T-cell (primary cell): ENCODE data around the gene ZNRF3. TPM values are rescaled to one million over a fixed set of nuclear protein-coding genes. Genes with fewer than 3 reads are reported as not detected.

ENCODE experiments used
- ATAC-seq, 4 experiments: fragments of 200-7000 bp in 3 of 4; fragments of 150-1000 bp in 1 of 4; cut with Tn5 transposase; replicated peaks in 1 of 4; 1 replicate in 3 of 4; 2 replicates in 1 of 4; pipeline ENCODE4 v1.10.0; 2021; ENCODE audit warnings: moderate library complexity in 3 of 4, mild to moderate bottlenecking in 2 of 4, moderate number of reproducible peaks in 1 of 4
- CTCF ChIA-PET, 2 donors: fragments of 300-600 bp; sonication (Branson Sonifier 250); formaldehyde crosslinking; loops; one replicate each; lab custom pipeline; 2022; ENCODE audit warnings: antibody characterized with exemption in 2 of 2; lab: Charles Lee
- POLR2A ChIA-PET, 2 donors: fragments of 300-600 bp; sonication (Branson Sonifier 250); formaldehyde crosslinking; loops; one replicate each; lab custom pipeline; 2022; ENCODE audit warnings: antibody characterized with exemption in 2 of 2; lab: Charles Lee
- DNase-seq, 35 experiments: peaks; one replicate each; pipeline versions ENCODE4 v3.0.0 to v3.0.0-alpha.2; 2013 to 2023
- H3K27ac ChIP-seq: one replicate; pipeline ENCODE4 v1.5.1; 2013; ENCODE audit warnings: low read length
- H3K27me3 ChIP-seq, 2 experiments: replicated peaks in 1 of 2; 1 replicate in 1 of 2; 2 replicates in 1 of 2; pipeline versions ENCODE4 v1.6.1 to v1.7.0; 2013; ENCODE audit warnings: low read length in 1 of 2, mixed read lengths in 1 of 2; ENCODE audit not compliant: control insufficient read depth in 2 of 2, insufficient read depth in 2 of 2; ENCODE audit errors: extremely low read depth in 1 of 2
- H3K36me3 ChIP-seq, 2 donors: 1 replicate in 1 of 2; 2 replicates in 1 of 2; pipeline versions ENCODE4 v1.6.1 to v1.7.0; 2013; ENCODE audit warnings: low read length in 1 of 2; ENCODE audit not compliant: control insufficient read depth in 2 of 2, insufficient read depth in 1 of 2; ENCODE audit errors: extremely low read depth in 1 of 2
- H3K4me1 ChIP-seq, 2 experiments: 1 replicate in 1 of 2; 2 replicates in 1 of 2; pipeline versions ENCODE4 v1.6.1 to v1.7.0; 2013; ENCODE audit warnings: low read length in 2 of 2, mixed read lengths in 1 of 2; ENCODE audit not compliant: insufficient read depth in 2 of 2, control insufficient read depth in 1 of 2; ENCODE audit errors: extremely low read depth in 1 of 2
- H3K4me3 ChIP-seq, 2 donors: 1 replicate in 1 of 2; 2 replicates in 1 of 2; pipeline versions ENCODE4 v1.5.1 to v1.7.0; 2013; ENCODE audit warnings: mild to moderate bottlenecking in 2 of 2, low read length in 1 of 2, moderate library complexity in 1 of 2; ENCODE audit not compliant: control insufficient read depth in 1 of 2; ENCODE audit errors: extremely low read depth in 1 of 2
- H3K9me3 ChIP-seq: 2 replicates; pipeline ENCODE4 v1.7.0; 2013
- H3K27ac Mint-ChIP-seq, 2 donors: one replicate each; pipeline ENCODE4 v1.8.0; 2020 to 2021; ENCODE audit warnings: mild to moderate bottlenecking in 2 of 2, mixed read lengths in 2 of 2
- H3K27me3 Mint-ChIP-seq, 2 donors: one replicate each; pipeline ENCODE4 v1.8.0; 2021 to 2022; ENCODE audit warnings: mixed read lengths in 2 of 2
- H3K36me3 Mint-ChIP-seq: one replicate; pipeline ENCODE4 v1.8.0; 2021; ENCODE audit warnings: mixed read lengths
- H3K4me1 Mint-ChIP-seq, 3 donors: one replicate each; pipeline ENCODE4 v1.8.0; 2020 to 2022; ENCODE audit warnings: mixed read lengths in 3 of 3, mild to moderate bottlenecking in 1 of 3
- H3K4me3 Mint-ChIP-seq, 3 donors: one replicate each; pipeline ENCODE4 v1.8.0; 2020 to 2022; ENCODE audit warnings: mild to moderate bottlenecking in 3 of 3, mixed read lengths in 3 of 3, moderate library complexity in 3 of 3
- H3K9me3 Mint-ChIP-seq, 3 donors: one replicate each; pipeline ENCODE4 v1.8.0; 2020 to 2022; ENCODE audit warnings: mixed read lengths in 3 of 3
- WGBS: methylation state at CpG from one replicate; pipeline ENCODE4 v1.1.5; 2013; ENCODE audit warnings: missing lambda C conversion rate; ENCODE audit not compliant: insufficient coverage; 5-methylcytosine and 5-hydroxymethylcytosine counted together
- total RNA-seq, 35 experiments: library from RNA in 6 of 35; stranded (reverse) in 6 of 35; fragments of 120-200 nt in 1 of 35; gene quantifications; one replicate each; pipeline versions ENCODE4 v1.2.1 to v1.2.4 and lab custom pipeline; 2013 to 2026

ZNRF3 gene
- total RNA-seq, 5 donors from 2014 or later (not counting 1 experiment from before 2014, with no cell fraction given) = 0.70 to 2.1 (median 1.1) TPM

DNA sequence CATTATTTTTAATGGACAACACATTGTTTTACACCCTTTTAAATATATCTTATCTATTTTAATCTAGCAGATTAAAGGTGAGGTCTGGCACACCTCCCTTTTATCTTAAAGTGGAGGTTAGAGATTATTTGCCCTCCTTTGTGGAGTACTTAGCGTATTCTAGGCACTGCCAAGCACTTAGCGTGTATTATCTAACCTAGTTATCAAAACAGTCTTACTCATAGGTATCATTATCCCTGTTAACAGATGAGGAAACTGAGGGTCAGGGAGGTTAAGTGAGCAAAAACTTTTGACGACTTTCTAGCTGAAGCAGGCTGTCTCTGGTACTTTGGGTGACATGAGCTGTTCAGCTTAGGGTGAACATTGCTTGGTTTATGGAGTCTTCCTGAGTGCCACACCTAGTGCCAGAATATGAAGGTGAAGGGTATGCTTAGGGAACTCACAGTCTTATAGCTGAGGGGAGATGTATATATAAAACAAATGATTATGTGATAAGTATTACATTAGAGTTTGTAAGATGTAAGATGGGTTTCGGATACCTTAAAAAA lies 55.0 kb downstream of the ZNRF3 start:
- ChIA-PET POLR2A (no interaction called here), CTCF (interaction anchor here in 1 of 2 donors (0.6 kb wide), 1 partner anchor 11 kb away, joined by 4 read pairs; no protein-coding TSS in a partner anchor)
- H3K27me3 Mint-ChIP-seq = peaks cover 38 to 54% of the 10 kb centered on the region in 2 donors
- peaks cover 2 to 19% of the 10 kb centered on the region in 2 experiments for H3K27me3 ChIP-seq
- H3K27ac Mint-ChIP-seq = no peak overlapping the region
- no peak overlapping the region for H3K27ac ChIP-seq
- H3K4me3 Mint-ChIP-seq = no peak overlapping the region
- DNase-seq (no peak), ATAC-seq (no peak)
- no peaks in the 10 kb centered on the region for H3K4me1 ChIP-seq
- no peaks in the 10 kb centered on the region for H3K9me3 ChIP-seq
- H3K4me3 ChIP-seq = no peak overlapping the region
- H3K9me3 Mint-ChIP-seq = no peaks in the 10 kb centered on the region
- no peaks in the 10 kb centered on the region for H3K36me3 ChIP-seq
- H3K4me1 Mint-ChIP-seq = no peaks in the 10 kb centered on the region
- no peaks in the 10 kb centered on the region for H3K36me3 Mint-ChIP-seq
- 95% methylated on average over 2 of the region's 4 CpGs for WGBS

DNA sequence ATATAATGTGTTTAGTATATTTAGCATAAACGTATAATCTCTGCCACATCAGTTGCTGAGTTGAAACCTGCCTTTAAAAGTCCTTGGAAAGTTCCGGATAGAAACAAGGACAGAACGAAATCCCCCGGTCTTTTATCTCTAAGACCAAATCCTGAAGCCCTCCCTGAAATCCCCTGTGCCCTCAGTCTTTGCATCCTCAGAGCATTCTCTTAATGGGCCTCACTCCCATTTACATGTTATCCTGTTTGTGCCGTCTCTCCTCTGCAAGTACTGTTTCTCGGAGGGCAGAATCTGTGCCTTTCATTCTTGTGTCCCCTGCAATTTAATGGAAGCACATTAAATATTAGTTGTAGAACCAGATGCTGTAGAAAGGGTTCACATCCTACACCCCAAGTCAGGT lies 56.0 kb downstream of the ZNRF3 start:
- POLR2A ChIA-PET = no interaction called here
- Mint-ChIP-seq H3K9me3 (no peaks in the 10 kb centered on the region), H3K36me3 (no peaks in the 10 kb centered on the region), H3K27ac (no peak overlapping the region), H3K27me3 (peaks cover 38 to 48% of the 10 kb centered on the region in 2 donors), H3K4me1 (no peaks in the 10 kb centered on the region), H3K4me3 (no peak overlapping the region)
- no peaks in the 10 kb centered on the region for H3K9me3 ChIP-seq
- no peaks in the 10 kb centered on the region for H3K36me3 ChIP-seq
- WGBS = 100% methylated on average over 4 of the region's 6 CpGs
- no peak overlapping the region for H3K27ac ChIP-seq
- peaks cover 2 to 19% of the 10 kb centered on the region in 2 experiments for H3K27me3 ChIP-seq
- DNase-seq (no peak), ATAC-seq (no peak)
- CTCF ChIA-PET = no interaction called here
- H3K4me1 ChIP-seq = no peaks in the 10 kb centered on the region
- H3K4me3 ChIP-seq = no peak overlapping the region

- Mint-ChIP-seq H3K9me3 (no peaks in the 10 kb centered on the region), H3K4me1 (no peaks in the 10 kb centered on the region), H3K36me3 (no peaks in the 10 kb centered on the region), H3K27ac (no peak overlapping the region), H3K27me3 (peaks cover 38 to 48% of the 10 kb centered on the region in 2 donors), H3K4me3 (no peak overlapping the region)
- ATAC-seq (no peak), DNase-seq (no peak)
- POLR2A ChIA-PET = no interaction called here
- CTCF ChIA-PET = no interaction called here
- no peak overlapping the region for H3K4me3 ChIP-seq
- H3K27me3 ChIP-seq = peaks cover 2 to 17% of the 10 kb centered on the region in 2 experiments
- H3K27ac ChIP-seq = no peak overlapping the region
- H3K4me1 ChIP-seq = no peaks in the 10 kb centered on the region
- H3K36me3 ChIP-seq = no peaks in the 10 kb centered on the region
- WGBS = no CpG with 5 or more reads among the region's 2 CpGs
- H3K9me3 ChIP-seq = no peaks in the 10 kb centered on the region
Observed at GRCh38 chr22:28939932-28940331, 56.6 kb downstream of the ZNRF3 start.

DNA sequence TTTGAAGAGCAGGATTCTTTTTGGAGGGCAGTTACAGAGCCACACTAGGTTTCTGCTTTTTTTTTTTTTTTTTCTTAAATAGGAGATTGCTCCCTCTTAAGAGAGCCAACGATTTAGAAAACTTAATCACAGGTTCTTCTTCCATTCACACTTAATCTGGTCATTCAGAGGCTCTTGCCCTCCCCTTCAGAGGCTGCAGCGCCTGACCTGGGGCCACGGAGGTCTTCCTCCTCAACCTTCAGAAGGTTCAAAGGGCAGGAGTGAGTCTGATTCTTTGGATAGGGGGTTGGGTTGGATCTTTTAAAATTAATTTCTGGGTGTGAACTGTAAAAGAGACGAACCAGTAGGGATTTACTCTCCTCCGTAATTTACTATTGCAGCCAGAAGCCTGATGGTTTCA lies 57.1 kb downstream of the ZNRF3 start:
- H3K36me3 ChIP-seq = no peaks in the 10 kb centered on the region
- WGBS = no CpG with 5 or more reads among the region's 5 CpGs
- ATAC-seq (no peak), DNase-seq (no peak)
- H3K4me1 ChIP-seq = no peaks in the 10 kb centered on the region
- H3K9me3 ChIP-seq = no peaks in the 10 kb centered on the region
- no peak overlapping the region for H3K27ac ChIP-seq
- Mint-ChIP-seq H3K4me1 (no peaks in the 10 kb centered on the region), H3K27me3 (peaks cover 36 to 46% of the 10 kb centered on the region in 2 donors), H3K9me3 (peaks cover 0 to 2% (median 0%) of the 10 kb centered on the region in 3 donors), H3K4me3 (no peak overlapping the region), H3K36me3 (no peaks in the 10 kb centered on the region), H3K27ac (no peak overlapping the region)
- no peak overlapping the region for H3K4me3 ChIP-seq
- peaks cover 2 to 16% of the 10 kb centered on the region in 2 experiments for H3K27me3 ChIP-seq
- ChIA-PET CTCF (no interaction called here), POLR2A (no interaction called here)

DNA sequence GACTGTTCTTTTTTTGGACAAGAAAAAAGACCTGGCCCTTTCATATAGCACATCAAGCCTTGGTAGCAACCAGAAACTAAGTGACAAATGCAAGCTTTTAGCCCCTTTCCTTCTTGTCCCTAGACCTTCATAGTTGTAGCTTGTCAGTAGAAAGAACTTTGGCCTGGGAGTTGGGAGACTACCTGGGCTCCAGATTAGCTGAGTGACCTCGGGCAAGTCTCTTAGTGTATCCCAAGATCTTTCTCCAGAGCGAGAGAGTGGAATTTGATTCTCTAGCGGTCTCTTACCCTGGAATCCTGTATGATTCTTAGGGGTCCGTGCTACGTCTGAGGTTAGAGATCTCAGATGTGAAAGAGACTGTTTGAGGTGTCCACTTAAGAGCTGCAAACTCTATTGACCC lies 59.0 kb downstream of the ZNRF3 start:
- no peak overlapping the region for H3K4me3 Mint-ChIP-seq
- no peaks in the 10 kb centered on the region for H3K4me1 ChIP-seq
- 97% methylated on average over 5 of the region's 5 CpGs for WGBS
- no peak for ATAC-seq
- ChIA-PET POLR2A (interaction anchor here in 1 of 2 donors (0.5 kb wide), 1 partner anchor 270 kb away, joined by 4 read pairs; no protein-coding TSS in a partner anchor), CTCF (interaction anchor here in 1 of 2 donors (0.5 kb wide), 1 partner anchor 352 kb away, joined by 7 read pairs; no protein-coding TSS in a partner anchor)
- no peak overlapping the region for H3K27ac ChIP-seq
- no peaks in the 10 kb centered on the region for H3K36me3 ChIP-seq
- peaks cover 10 to 17% (median 13%) of the 10 kb centered on the region in 3 donors for H3K9me3 Mint-ChIP-seq
- H3K27ac Mint-ChIP-seq = no peak overlapping the region
- no peak overlapping the region for H3K4me3 ChIP-seq
- H3K9me3 ChIP-seq = peaks cover 10% of the 10 kb centered on the region
- H3K36me3 Mint-ChIP-seq = peaks cover 10% of the 10 kb centered on the region
- H3K4me1 Mint-ChIP-seq = no peaks in the 10 kb centered on the region
- H3K27me3 ChIP-seq = peaks cover 2 to 9% of the 10 kb centered on the region in 2 experiments
- H3K27me3 Mint-ChIP-seq = peaks cover 34 to 49% of the 10 kb centered on the region in 2 donors
- DNase-seq = no peak

DNA sequence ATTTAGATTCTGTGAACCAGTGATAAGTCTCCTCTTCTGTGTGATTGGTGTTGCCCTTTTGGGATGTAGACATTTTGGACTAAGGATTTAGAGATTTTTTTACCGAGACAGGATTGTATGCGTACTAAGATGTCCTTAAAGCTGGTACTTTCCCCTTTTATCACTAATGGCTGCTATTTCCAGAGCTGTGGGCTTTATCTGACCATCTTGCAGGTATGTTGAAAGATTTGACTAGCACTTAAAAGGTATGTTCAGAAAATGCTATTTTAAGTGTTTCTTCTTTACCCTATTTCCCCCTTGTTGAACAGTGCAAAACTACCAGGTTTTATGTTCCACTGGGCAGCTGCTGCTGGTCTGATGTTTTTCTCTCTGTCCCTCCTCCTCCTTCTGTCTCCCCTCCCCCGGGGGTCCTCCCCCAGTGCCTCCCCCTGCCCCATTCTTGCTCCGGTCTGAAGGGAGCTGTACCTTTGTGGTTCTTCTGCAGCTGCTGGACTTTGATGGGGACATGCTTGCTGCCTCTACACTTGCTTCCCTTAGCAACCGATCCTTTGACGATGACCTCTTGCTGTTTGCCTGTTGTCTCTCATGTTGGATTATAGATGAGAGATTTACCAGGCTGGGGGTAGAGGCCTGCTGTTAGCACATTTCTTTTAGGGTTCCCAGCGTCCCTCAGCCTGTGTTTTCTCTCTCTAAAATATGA lies 59.6 kb downstream of the ZNRF3 start:
- peaks cover 34 to 46% of the 10 kb centered on the region in 2 donors for H3K27me3 Mint-ChIP-seq
- no peak overlapping the region for H3K4me3 Mint-ChIP-seq
- no peak overlapping the region for H3K27ac Mint-ChIP-seq
- Histone ChIP-seq H3K36me3 (no peaks in the 10 kb centered on the region), H3K27me3 (peaks cover 2 to 11% of the 10 kb centered on the region in 2 experiments), H3K4me1 (no peaks in the 10 kb centered on the region), H3K4me3 (no peak overlapping the region), H3K27ac (no peak overlapping the region), H3K9me3 (peaks cover 13% of the 10 kb centered on the region)
- WGBS = 60% methylated on average over 1 of the region's 7 CpGs
- no peak for ATAC-seq
- no peak for DNase-seq
- no peaks in the 10 kb centered on the region for H3K4me1 Mint-ChIP-seq
- H3K9me3 Mint-ChIP-seq = peaks cover 13 to 20% (median 15%) of the 10 kb centered on the region in 3 donors
- ChIA-PET CTCF (interaction anchor here in 1 of 2 donors (0.6 kb wide), 1 partner anchor 112 kb away, joined by 3 read pairs; no protein-coding TSS in a partner anchor), POLR2A (interaction anchor here in 1 of 2 donors (0.5 to 0.6 kb wide), 2 partner anchors 10 to 271 kb away, joined by 4 read pairs; no protein-coding TSS in a partner anchor)
- H3K36me3 Mint-ChIP-seq = peaks cover 13% of the 10 kb centered on the region
